SKM-1 treated with dmso at 0.1 percent for 144 hours (cell line): ENCODE results near the gene SYNDIG1.

Source experiments
- DNase-seq: peaks from one replicate; lab custom pipeline; 2025; ENCODE audit not compliant: unreplicated experiment; lab: John Stamatoyannopoulos, UW

Gene SYNDIG1

DNA sequence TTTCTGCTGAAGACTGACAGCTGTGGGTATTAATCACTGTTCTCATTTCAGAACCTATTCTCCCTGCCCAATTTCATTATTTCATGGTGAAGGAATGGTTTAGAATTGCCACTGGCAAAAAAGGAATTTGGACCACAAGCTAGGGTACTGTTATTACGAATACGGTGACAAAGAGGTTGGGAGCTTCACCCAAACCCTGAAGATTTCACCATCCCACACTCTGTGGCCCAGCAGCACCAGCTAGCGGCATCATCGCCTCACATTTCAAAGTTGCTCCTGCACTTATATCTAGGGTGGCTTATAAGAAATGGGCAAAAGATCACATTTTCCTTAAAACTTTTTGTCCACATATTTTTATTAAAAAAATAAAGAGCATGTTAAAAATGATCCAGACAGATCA is 236.1 kb downstream of the SYNDIG1 start:
- DNase-seq, result no peak

DNA sequence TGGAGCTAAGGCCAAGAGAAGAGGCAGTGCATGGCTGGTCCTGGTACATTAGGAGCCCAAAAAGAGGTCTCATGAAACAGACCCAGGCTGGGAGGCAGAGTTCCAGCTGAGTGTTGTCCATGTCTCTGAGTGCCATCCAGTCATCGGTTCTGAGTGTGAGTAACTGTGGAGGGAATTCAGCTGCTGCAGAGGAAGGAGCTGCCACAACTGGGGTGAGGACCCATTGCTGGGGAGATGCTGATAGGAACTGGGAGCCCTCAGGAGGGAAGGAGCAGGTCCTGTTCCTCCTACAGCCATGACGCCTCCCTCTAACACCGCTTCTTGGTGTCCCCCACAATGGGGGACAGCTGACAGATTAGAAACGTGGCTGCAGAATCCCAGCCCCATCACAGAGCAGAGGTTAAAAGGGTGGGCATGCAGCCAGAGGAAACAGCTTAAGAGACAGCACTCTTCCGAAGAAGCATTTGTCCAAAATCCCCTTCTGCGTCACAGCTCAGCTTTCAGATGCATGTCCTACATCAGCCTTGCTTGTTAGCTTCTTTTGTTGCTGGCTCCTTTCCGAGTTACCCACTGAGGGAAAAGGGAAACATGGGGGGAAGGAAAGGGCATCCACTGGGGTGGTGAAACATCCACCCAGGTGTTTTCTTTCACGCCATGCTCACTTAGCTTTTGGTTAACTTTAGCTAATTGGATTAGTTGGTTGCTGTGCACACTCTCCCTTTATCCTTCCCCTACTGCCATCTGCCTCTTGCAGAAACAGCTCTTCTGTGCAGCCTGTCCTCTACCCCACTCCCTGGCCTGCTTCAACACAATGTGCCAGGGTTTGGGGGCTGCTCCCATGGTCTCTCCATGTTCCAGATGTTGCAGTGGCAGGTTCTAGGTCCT is 239.2 kb downstream of the SYNDIG1 start:
- no peak for DNase-seq
